ENCODE measurements around the gene SLC23A2. TPM values are rescaled to one million over a fixed set of nuclear protein-coding genes. Genes with fewer than 3 reads are reported as not detected.
A peak's percentile ranks its signal among the peaks of the same experiment; 100 is the strongest.

SLC23A2 gene
- total RNA-seq, 4 donors from 2014 or later: 17.1 to 22.9 (median 20.1) TPM

- DNase-seq (ENCODE audit: low spot score) (no peak), ATAC-seq (ENCODE audit: low FRiP score) (no peak)
- TF ChIP-seq CTCF (IDR thresholded peaks at IDR 0.05): no peak
Observed at GRCh38 chr20:4901031-4901818, 100.1 kb downstream of the SLC23A2 start.

GRCh38 chr20:4898282-4899244 lies 102.7 kb downstream of the SLC23A2 start:
- DNase-seq (ENCODE audit: low spot score): no peak
- TF ChIP-seq CTCF (IDR thresholded peaks at IDR 0.05): no peak
- ATAC-seq (ENCODE audit: low FRiP score): peak; percentile 60

GRCh38 chr20:4897600-4897999 lies 103.7 kb downstream of the SLC23A2 start:
- no peak for TF ChIP-seq CTCF (IDR thresholded peaks at IDR 0.05)
- DNase-seq (ENCODE audit: low spot score) (no peak), ATAC-seq (ENCODE audit: low FRiP score) (no peak)

GRCh38 chr20:4896971-4897497 lies 104.3 kb downstream of the SLC23A2 start:
- no peak for TF ChIP-seq CTCF (IDR thresholded peaks at IDR 0.05)
- no peak for ATAC-seq (ENCODE audit: low FRiP score)

GRCh38 chr20:4896119-4896702 lies 105.1 kb downstream of the SLC23A2 start:
- ATAC-seq (ENCODE audit: low FRiP score) (no peak), DNase-seq (ENCODE audit: low spot score) (no peak)
- TF ChIP-seq CTCF (IDR thresholded peaks at IDR 0.05): no peak

More at GRCh38 chr20:4896971-4897497, 104.3 kb downstream of the SLC23A2 start:
- DNase-seq (ENCODE audit: low spot score): no peak

GRCh38 chr20:4894981-4895381 lies 106.3 kb downstream of the SLC23A2 start:
- no peak for ATAC-seq (ENCODE audit: low FRiP score)
- no peak for TF ChIP-seq CTCF (IDR thresholded peaks at IDR 0.05)
- DNase-seq (ENCODE audit: low spot score): no peak
